ENCODE measurements around the gene AMDHD1.

AMDHD1 gene

DNA sequence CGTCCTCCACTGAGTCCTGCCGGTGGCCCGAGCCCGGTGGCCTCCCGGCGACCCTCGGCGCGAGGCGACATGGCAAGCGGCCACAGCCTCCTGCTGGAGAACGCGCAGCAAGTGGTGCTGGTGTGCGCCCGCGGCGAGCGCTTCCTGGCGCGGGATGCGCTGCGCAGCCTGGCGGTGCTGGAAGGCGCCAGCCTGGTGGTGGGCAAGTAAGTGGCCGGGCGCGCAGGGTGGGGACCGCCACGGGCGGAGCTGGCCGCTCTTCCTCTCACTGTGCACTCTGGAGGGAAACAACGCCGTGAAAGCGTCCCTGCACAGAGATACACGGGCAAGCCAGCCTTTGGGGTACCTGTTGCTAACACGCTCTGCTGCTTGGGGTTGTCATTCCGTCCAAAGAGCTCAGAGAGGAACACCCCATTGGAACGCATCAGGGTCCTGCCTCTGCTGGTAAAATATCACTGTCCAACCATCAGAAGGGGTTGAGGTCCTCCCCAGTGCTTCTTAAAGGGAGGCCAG is at the start of gene AMDHD1:
TSS of gene AMDHD1 (plus strand) at position 2 of the 513 bp plus-strand sequence. CDS start at position 70, 68 bp downstream.
- DNase-seq (ENCODE audit: low spot score), result peak; percentile 51

GRCh38 chr12:95896846-95897245 is 46.3 kb upstream of the AMDHD1 start:
- no peak for DNase-seq (ENCODE audit: low spot score)

- no peak for DNase-seq (ENCODE audit: low spot score)
These were observed 45.0 kb upstream of the AMDHD1 start for GRCh38 chr12:95898081-95898480.

GRCh38 chr12:95908573-95908972 is 34.6 kb upstream of the AMDHD1 start:
- no peak for DNase-seq (ENCODE audit: low spot score)

DNA sequence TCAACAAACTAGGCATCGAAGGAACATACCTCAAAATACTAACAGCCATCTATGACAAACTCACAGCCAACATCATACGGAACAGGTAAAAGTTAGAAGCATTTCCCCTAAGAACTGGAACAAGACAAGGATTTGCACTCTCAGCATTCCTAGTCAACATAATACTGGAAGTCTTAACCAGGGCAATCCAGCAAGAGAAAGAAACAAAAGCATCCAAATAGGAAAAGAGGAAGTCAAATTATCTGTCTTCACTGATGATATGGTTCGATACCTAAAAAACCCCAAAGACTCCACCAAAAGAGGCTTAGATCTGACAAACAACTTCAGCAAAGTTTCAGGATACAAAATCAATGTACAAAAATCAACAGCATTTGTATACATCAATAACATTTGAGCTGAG is 33.3 kb upstream of the AMDHD1 start:
- DNase-seq (ENCODE audit: low spot score), result no peak

GRCh38 chr12:95918194-95918993 is 24.7 kb upstream of the AMDHD1 start:
- DNase-seq (ENCODE audit: low spot score), result peak; percentile 70

GRCh38 chr12:95919110-95919509 is 24.0 kb upstream of the AMDHD1 start:
- no peak for DNase-seq (ENCODE audit: low spot score)

DNA sequence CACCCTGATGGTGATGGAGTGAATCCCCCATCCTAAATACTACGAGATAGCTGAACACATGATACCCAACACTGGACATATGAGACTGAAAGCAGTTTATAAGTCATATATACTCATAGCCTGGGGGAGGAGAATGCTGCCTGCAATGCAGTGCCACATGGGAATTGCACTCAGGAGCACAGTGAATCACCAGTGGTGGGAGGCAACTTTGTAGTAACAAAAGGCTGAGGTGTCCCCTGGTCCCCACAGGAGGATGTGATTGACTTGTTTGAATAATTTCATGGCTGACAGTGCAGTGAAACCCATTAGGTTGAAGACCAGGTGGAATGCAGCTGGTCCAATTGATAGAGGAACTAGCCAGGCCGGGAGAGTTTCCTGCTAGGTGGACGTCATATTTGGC is 20.9 kb upstream of the AMDHD1 start:
- no peak for DNase-seq (ENCODE audit: low spot score)

DNA sequence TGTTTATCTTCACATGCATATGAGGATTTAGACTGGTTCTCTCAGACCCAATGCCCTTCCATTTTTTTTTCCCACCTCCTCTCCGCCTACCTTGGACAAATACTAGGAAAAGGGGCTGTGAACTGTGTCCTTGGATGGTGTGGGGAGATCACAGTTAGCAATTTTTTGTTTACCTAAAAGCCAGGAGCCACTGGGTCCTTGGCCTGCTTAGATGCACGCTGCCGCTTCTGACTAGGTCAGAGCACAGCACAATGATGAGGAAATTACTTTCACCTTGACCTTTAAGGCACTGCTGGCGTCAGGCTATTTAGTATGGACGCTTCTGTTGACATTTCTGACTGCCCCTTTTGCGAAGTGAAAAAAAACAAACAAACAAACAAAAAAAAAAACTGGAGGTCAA is 2.6 kb upstream of the AMDHD1 start:
- DNase-seq (ENCODE audit: low spot score), result no peak

- peak; percentile 2 for DNase-seq (ENCODE audit: low spot score)
These were observed 1.0 kb upstream of the AMDHD1 start for GRCh38 chr12:95942101-95942523.

GRCh38 chr12:95942524-95943329 is 404 bp upstream of the AMDHD1 start, which contains the start of gene CCDC38:
Gene CCDC38 (minus strand): TSS chr12:95942614. CDS start chr12:95936509, 6,105 bp downstream.
- peak; percentile 86 for DNase-seq (ENCODE audit: low spot score)

GRCh38 chr12:95944108-95944704 is 1.1 kb downstream of the AMDHD1 start:
- no peak for DNase-seq (ENCODE audit: low spot score)

GRCh38 chr12:95949477-95950206 is 6.5 kb downstream of the AMDHD1 start:
- no peak for DNase-seq (ENCODE audit: low spot score)

DNA sequence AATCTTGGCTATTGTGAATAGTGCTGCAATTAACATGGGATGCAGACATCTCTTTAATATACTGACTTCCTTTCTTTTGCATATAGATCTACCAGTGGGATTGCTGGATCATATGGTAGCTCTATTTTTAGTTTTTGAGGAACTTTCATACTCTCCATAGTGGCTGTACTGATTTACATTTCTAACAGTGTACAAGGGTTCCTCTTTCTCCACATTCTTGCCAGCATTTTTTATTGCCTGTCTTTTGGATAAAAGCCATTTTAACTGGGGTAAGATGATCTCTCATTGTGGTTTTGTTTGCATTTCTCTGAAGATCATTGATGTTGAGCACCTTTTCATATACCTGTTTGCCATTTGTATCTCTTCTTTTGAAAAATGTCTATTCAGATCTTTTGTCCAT is 8.4 kb downstream of the AMDHD1 start:
- DNase-seq (ENCODE audit: low spot score), result no peak

DNA sequence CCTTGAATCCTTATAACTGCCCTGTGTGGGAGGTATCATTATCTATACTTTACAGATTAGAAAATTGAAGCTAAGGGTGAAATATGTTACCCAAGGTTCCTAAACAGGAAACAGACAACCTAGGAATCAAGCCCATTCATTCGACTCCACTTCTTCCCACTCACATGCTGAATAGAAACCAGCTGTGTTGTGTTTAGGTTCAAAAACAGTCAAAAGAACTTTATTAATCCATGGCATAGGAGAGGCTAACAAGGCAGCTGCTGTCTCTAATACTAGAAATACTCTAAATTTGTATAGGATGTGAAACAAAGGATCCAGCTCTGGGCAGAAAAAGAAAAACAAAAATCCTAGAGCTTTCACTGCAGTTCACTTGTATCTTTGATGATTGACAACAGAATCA is 9.9 kb downstream of the AMDHD1 start:
- DNase-seq (ENCODE audit: low spot score), result no peak

GRCh38 chr12:95955549-95956159 is 12.5 kb downstream of the AMDHD1 start:
- no peak for DNase-seq (ENCODE audit: low spot score)

DNA sequence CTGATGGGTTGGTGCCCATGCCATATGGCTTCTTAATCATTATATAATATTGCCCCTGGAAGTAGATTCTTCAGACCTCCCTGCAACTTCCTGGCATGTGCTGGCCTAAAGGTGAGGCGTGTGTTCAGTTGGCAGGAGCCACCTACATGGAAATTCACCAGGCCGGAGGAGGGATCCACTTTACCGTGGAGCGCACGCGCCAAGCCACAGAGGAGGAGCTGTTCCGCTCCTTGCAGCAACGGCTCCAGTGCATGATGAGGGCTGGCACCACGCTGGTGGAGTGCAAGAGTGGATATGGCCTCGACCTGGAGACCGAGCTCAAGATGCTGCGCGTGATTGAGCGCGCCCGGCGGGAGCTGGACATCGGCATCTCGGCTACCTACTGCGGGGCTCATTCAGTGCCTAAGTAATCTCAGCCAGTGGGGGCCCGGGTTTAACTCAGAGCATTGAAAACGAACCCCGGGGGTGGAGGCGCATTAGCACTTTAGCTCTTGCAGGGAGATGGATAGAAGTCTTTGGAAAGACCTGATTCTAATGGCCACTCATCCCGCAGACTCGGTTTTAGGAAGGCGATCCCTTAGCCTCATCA is 13.5 kb downstream of the AMDHD1 start:
- DNase-seq (ENCODE audit: low spot score), result no peak

- no peak for DNase-seq (ENCODE audit: low spot score)
These were observed 16.0 kb downstream of the AMDHD1 start for GRCh38 chr12:95959107-95959506.

- DNase-seq (ENCODE audit: low spot score), result no peak
These were observed 17.1 kb downstream of the AMDHD1 start for GRCh38 chr12:95960241-95960640.

DNA sequence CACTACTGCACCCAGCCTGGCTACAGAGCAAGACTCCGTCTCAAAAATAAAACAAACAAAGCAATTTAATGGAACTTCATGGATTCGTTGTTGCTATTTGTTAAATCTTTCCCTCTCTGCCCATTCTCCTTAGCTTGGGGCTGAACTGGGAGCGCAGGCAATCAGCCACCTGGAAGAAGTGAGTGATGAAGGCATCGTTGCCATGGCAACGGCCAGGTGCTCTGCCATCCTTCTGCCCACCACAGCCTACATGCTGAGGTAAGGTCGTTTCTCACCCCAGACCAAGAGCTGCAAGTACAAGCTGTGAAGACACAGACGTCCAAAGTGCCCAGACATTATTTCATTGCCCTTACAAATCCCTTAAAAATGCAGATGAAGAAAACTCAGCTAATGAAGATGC is 19.1 kb downstream of the AMDHD1 start:
- DNase-seq (ENCODE audit: low spot score), result no peak

DNA sequence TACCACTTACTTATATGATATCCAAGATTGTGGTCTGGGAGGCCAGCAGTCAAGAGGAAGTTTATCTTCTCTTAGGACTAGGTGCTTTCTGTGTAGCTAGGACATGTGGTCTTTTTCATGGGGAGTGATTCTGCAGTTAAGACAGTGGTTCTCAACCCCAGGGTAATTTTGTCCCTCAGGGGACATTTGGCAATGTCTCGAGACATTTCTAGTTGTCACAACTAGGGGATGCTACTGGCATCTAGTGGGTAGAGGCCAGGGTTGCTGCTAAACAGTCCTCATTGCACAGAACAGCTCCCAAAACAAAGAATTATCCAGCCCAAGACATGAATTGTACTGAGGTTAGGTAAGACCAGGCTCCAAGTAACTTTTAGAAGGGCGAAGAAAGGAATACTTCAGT is 20.0 kb downstream of the AMDHD1 start:
- no peak for DNase-seq (ENCODE audit: low spot score)

Data from CD4-positive, alpha-beta T cell treated with Interleukin-2 at 100 ng/mL for 4 hours (primary cell).